Lower leg skin (tissue), 4 donors: Measurements from ENCODE around the gene TSPAN31. TPM values are rescaled to one million over a fixed set of nuclear protein-coding genes. Genes with fewer than 3 reads are reported as not detected.

Source experiments
- DNase-seq, 2 donors: peaks; one replicate each; pipeline ENCODE4 v3.0.0-alpha.2; 2019; ENCODE audit warnings: low spot score in 2 of 2
- H3K4me3 ChIP-seq: fragments of 200-600 bp; sonication (generic); 2 replicates; pipeline ENCODE4 v1.5.1; 2017; ENCODE audit warnings: mild to moderate bottlenecking, low read depth; ENCODE audit not compliant: poor library complexity, severe bottlenecking
- CTCF ChIP-seq, 3 donors: fragments of 450-650 bp; IDR thresholded peaks; one replicate each; pipeline ENCODE4 v1.5.1; 2016; ENCODE audit warnings: antibody characterized with exemption in 3 of 3, mild to moderate bottlenecking in 3 of 3, moderate library complexity in 2 of 3
- POLR2A ChIP-seq, 2 donors: fragments of 450-650 bp; IDR thresholded peaks; one replicate each; pipeline ENCODE4 v1.6.1; 2016 to 2017; ENCODE audit warnings: antibody characterized with exemption in 2 of 2, mild to moderate bottlenecking in 1 of 2, moderate library complexity in 1 of 2
- whole genome bisulfite sequencing, 2 donors: methylation state at CpG; one replicate each; pipeline ENCODE4 v1.1.5; 2018; 5-methylcytosine and 5-hydroxymethylcytosine counted together
- intact Hi-C: fragments of 100-400 bp; cut with DNase I; formaldehyde crosslinking; loops from one replicate; pipeline ENCODE4 v1.15.0; 2023; ENCODE audit warnings: low total_unique reads
- total RNA-seq, 4 donors: library from RNA; depleted of rRNA; stranded (reverse); fragments of >200 nt; gene quantifications; one replicate each; pipeline ENCODE4 v1.1.0, GENCODE V29; 2016

The TSPAN31 gene
- total RNA-seq, 4 donors from 2014 or later: 44.9 to 76.4 (median 54.7) TPM

- DNase-seq: no peak
- intact Hi-C loops: no loop called here
- TF ChIP-seq POLR2A (IDR thresholded peaks at IDR 0.05): no peak
- no peak for TF ChIP-seq CTCF (IDR thresholded peaks at IDR 0.05)
- 31 to 35% methylated on average over 3 of the region's 3 CpGs for WGBS, 2 donors
- no peak overlapping the region for H3K4me3 ChIP-seq
Observed at GRCh38 chr12:57759360-57759980, 14.6 kb downstream of the TSPAN31 start.

GRCh38 chr12:57760347-57760982 is 15.6 kb downstream of the TSPAN31 start:
- TF ChIP-seq CTCF (IDR thresholded peaks at IDR 0.05) (no peak), POLR2A (IDR thresholded peaks at IDR 0.05) (no peak)
- no peak for DNase-seq
- intact Hi-C loops: no loop called here
- no peak overlapping the region for H3K4me3 ChIP-seq
- WGBS, 2 donors: 91 to 94% methylated on average over 3 of the region's 3 CpGs

GRCh38 chr12:57761391-57761998 is 16.7 kb downstream of the TSPAN31 start:
- intact Hi-C loops: no loop called here
- no peak for DNase-seq
- WGBS, 2 donors: 89 to 91% methylated on average over 4 of the region's 4 CpGs
- H3K4me3 ChIP-seq: no peak overlapping the region
- TF ChIP-seq POLR2A (IDR thresholded peaks at IDR 0.05) (no peak), CTCF (IDR thresholded peaks at IDR 0.05) (no peak)

GRCh38 chr12:57762463-57762862 is 17.6 kb downstream of the TSPAN31 start:
- WGBS, 2 donors: 92 to 98% methylated on average over 2 of the region's 2 CpGs
- no peak overlapping the region for H3K4me3 ChIP-seq
- TF ChIP-seq POLR2A (IDR thresholded peaks at IDR 0.05) (no peak), CTCF (IDR thresholded peaks at IDR 0.05) (no peak)
- no peak for DNase-seq
- intact Hi-C loops: no loop called here

GRCh38 chr12:57763881-57764661 is 19.2 kb downstream of the TSPAN31 start:
- H3K4me3 ChIP-seq: no peak overlapping the region

GRCh38 chr12:57764662-57765002 is 19.8 kb downstream of the TSPAN31 start:
- peak overlapping the region; percentile 11 for H3K4me3 ChIP-seq
- WGBS, 2 donors: 19 to 20% methylated on average over 17 of the region's 17 CpGs
- intact Hi-C loops: no loop called here
- no peak for DNase-seq
- TF ChIP-seq POLR2A (IDR thresholded peaks at IDR 0.05) (no peak), CTCF (IDR thresholded peaks at IDR 0.05) (no peak)

More at GRCh38 chr12:57763881-57764661, 19.2 kb downstream of the TSPAN31 start:
- no peak for TF ChIP-seq POLR2A (IDR thresholded peaks at IDR 0.05)
- intact Hi-C loops: no loop called here
- DNase-seq: no peak
- 83 to 89% methylated on average over 6 of the region's 6 CpGs for WGBS, 2 donors
